Measurements from ENCODE around the gene PGD.

The PGD gene

GRCh38 chr1:10398734-10399443 lies at the start of gene PGD:
PGD (plus strand) TSS chr1:10399064; CDS start chr1:10399118, 54 bp downstream.
- DNase-seq (ENCODE audit: low read depth in 2 of 2) = peak; percentile 97 to 98

- no peak for DNase-seq (ENCODE audit: low read depth in 2 of 2)
Measured at GRCh38 chr1:10353282-10353681, 45.6 kb upstream of the PGD start.

GRCh38 chr1:10353693-10354092 lies 45.2 kb upstream of the PGD start:
- no peak for DNase-seq (ENCODE audit: low read depth in 2 of 2)

- DNase-seq (ENCODE audit: low read depth in 2 of 2) = no peak
Measured at GRCh38 chr1:10360045-10360444, 38.8 kb upstream of the PGD start.

- DNase-seq (ENCODE audit: low read depth in 2 of 2) = no peak
Measured at GRCh38 chr1:10361515-10361914, 37.3 kb upstream of the PGD start.

- no peak for DNase-seq (ENCODE audit: low read depth in 2 of 2)
Measured at GRCh38 chr1:10368194-10368593, 30.7 kb upstream of the PGD start.

- DNase-seq (ENCODE audit: low read depth in 2 of 2) = no peak
Measured at GRCh38 chr1:10374442-10374860, 24.4 kb upstream of the PGD start.

GRCh38 chr1:10377365-10378029 lies 21.4 kb upstream of the PGD start:
- DNase-seq (ENCODE audit: low read depth in 2 of 2) = peak in 1 of 2 donors; percentile 13

- no peak for DNase-seq (ENCODE audit: low read depth in 2 of 2)
Measured at GRCh38 chr1:10378081-10378841, 20.6 kb upstream of the PGD start.

GRCh38 chr1:10379101-10379620 lies 19.7 kb upstream of the PGD start:
- DNase-seq (ENCODE audit: low read depth in 2 of 2) = no peak

GRCh38 chr1:10379676-10380075 lies 19.2 kb upstream of the PGD start:
- no peak for DNase-seq (ENCODE audit: low read depth in 2 of 2)

GRCh38 chr1:10380594-10381275 lies 18.1 kb upstream of the PGD start:
- no peak for DNase-seq (ENCODE audit: low read depth in 2 of 2)

- no peak for DNase-seq (ENCODE audit: low read depth in 2 of 2)
Measured at GRCh38 chr1:10383630-10384029, 15.2 kb upstream of the PGD start.

- DNase-seq (ENCODE audit: low read depth in 2 of 2) = no peak
Measured at GRCh38 chr1:10384219-10384618, 14.6 kb upstream of the PGD start.

- no peak for DNase-seq (ENCODE audit: low read depth in 2 of 2)
Measured at GRCh38 chr1:10386761-10387676, 11.8 kb upstream of the PGD start.

GRCh38 chr1:10387677-10388386 lies 11.0 kb upstream of the PGD start:
- no peak for DNase-seq (ENCODE audit: low read depth in 2 of 2)

GRCh38 chr1:10388387-10388715 lies 10.5 kb upstream of the PGD start:
- DNase-seq (ENCODE audit: low read depth in 2 of 2) = no peak

GRCh38 chr1:10389271-10389973 lies 9.4 kb upstream of the PGD start:
- no peak for DNase-seq (ENCODE audit: low read depth in 2 of 2)

GRCh38 chr1:10396870-10397269 lies 2.0 kb upstream of the PGD start:
- DNase-seq (ENCODE audit: low read depth in 2 of 2) = no peak

- DNase-seq (ENCODE audit: low read depth in 2 of 2) = no peak
Measured at GRCh38 chr1:10398278-10398733, 558 bp upstream of the PGD start.

Measured in stimulated activated CD4-positive, alpha-beta T cell treated with anti-CD3 and anti-CD28 coated beads, Interleukin-15, amount 100 ng/mL, for 48 hours (primary cell).